ENCODE measurements around the gene SCAMP4.

DNA sequence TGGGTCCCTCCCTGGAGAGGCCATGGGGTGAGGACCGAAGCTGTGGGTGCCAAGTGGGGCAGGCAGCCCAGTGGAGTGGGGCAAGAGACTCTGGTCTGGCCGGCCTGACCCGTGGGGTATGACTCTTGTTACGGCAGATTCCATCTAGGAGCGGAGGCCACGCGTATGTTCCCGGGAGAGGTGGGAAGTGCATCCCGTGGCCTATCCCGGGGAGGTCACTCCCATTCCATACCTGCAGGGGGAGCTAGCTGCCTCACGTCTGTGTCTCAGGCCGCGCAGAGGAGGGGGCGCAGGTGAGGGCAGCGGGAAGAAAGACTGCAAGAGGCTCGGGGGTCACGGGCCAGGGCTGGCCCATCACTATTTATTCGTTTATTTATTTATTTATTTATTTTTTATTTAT, 40.7 kb downstream of the SCAMP4 start:
- TF ChIP-seq, protein P1, sequence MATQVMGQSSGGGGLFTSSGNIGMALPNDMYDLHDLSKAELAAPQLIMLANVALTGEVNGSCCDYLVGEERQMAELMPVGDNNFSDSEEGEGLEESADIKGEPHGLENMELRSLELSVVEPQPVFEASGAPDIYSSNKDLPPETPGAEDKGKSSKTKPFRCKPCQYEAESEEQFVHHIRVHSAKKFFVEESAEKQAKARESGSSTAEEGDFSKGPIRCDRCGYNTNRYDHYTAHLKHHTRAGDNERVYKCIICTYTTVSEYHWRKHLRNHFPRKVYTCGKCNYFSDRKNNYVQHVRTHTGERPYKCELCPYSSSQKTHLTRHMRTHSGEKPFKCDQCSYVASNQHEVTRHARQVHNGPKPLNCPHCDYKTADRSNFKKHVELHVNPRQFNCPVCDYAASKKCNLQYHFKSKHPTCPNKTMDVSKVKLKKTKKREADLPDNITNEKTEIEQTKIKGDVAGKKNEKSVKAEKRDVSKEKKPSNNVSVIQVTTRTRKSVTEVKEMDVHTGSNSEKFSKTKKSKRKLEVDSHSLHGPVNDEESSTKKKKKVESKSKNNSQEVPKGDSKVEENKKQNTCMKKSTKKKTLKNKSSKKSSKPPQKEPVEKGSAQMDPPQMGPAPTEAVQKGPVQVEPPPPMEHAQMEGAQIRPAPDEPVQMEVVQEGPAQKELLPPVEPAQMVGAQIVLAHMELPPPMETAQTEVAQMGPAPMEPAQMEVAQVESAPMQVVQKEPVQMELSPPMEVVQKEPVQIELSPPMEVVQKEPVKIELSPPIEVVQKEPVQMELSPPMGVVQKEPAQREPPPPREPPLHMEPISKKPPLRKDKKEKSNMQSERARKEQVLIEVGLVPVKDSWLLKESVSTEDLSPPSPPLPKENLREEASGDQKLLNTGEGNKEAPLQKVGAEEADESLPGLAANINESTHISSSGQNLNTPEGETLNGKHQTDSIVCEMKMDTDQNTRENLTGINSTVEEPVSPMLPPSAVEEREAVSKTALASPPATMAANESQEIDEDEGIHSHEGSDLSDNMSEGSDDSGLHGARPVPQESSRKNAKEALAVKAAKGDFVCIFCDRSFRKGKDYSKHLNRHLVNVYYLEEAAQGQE (IDR thresholded peaks at IDR 0.05; ENCODE audit: insufficient replicate concordance, low read depth), result no peak
- TF ChIP-seq, protein P2, sequence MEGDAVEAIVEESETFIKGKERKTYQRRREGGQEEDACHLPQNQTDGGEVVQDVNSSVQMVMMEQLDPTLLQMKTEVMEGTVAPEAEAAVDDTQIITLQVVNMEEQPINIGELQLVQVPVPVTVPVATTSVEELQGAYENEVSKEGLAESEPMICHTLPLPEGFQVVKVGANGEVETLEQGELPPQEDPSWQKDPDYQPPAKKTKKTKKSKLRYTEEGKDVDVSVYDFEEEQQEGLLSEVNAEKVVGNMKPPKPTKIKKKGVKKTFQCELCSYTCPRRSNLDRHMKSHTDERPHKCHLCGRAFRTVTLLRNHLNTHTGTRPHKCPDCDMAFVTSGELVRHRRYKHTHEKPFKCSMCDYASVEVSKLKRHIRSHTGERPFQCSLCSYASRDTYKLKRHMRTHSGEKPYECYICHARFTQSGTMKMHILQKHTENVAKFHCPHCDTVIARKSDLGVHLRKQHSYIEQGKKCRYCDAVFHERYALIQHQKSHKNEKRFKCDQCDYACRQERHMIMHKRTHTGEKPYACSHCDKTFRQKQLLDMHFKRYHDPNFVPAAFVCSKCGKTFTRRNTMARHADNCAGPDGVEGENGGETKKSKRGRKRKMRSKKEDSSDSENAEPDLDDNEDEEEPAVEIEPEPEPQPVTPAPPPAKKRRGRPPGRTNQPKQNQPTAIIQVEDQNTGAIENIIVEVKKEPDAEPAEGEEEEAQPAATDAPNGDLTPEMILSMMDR (IDR thresholded peaks at IDR 0.05; ENCODE audit: insufficient read depth, low read length), result peak; percentile 38
- TF ChIP-seq POLR2AphosphoS5 (IDR thresholded peaks at IDR 0.05; ENCODE audit: low read depth), result no peak
- no peak for TF ChIP-seq SPI1 (IDR thresholded peaks at IDR 0.05; ENCODE audit: borderline replicate concordance, low read depth)
- no peak for TF ChIP-seq GABPA (IDR thresholded peaks at IDR 0.05; ENCODE audit: low read depth)
